CD14-positive monocyte (primary cell): ENCODE measurements around the gene PI4KB. TPM values are rescaled to one million over a fixed set of nuclear protein-coding genes. Genes with fewer than 3 reads are reported as not detected.

Experiments used
- DNase-seq, 3 donors: peaks; one replicate each; pipeline ENCODE4 v3.0.0-alpha.2; 2011 to 2022
- H2AFZ ChIP-seq: 2 replicates; pipeline ENCODE4 v1.6.0; 2012; ENCODE audit warnings: mild to moderate bottlenecking, low read depth, low read length, inconsistent platforms; ENCODE audit not compliant: insufficient read depth, poor library complexity, severe bottlenecking
- H3K27ac ChIP-seq, 2 donors: 1 replicate in 1 of 2; 2 replicates in 1 of 2; pipeline ENCODE4 v1.5.1; 2012 to 2013; ENCODE audit warnings: low read length in 2 of 2, control low read depth in 1 of 2, inconsistent platforms in 1 of 2, low read depth in 1 of 2, mild to moderate bottlenecking in 1 of 2
- H3K27me3 ChIP-seq, 2 donors: one replicate each; pipeline versions ENCODE4 v1.6.0 to v1.6.1; 2011 to 2013; ENCODE audit warnings: low read length in 2 of 2; ENCODE audit not compliant: control insufficient read depth in 2 of 2, insufficient read depth in 2 of 2
- H3K36me3 ChIP-seq, 2 donors: replicated peaks in 1 of 2; 1 replicate in 1 of 2; 2 replicates in 1 of 2; pipeline versions ENCODE4 v1.5.1 to v1.6.1; 2012 to 2013; ENCODE audit warnings: low read length in 2 of 2, control low read depth in 1 of 2, inconsistent platforms in 1 of 2, mild to moderate bottlenecking in 1 of 2; ENCODE audit not compliant: insufficient read depth in 2 of 2, control insufficient read depth in 1 of 2
- H3K4me1 ChIP-seq, 2 donors: 1 replicate in 1 of 2; 2 replicates in 1 of 2; pipeline versions ENCODE4 v1.5.1 to v1.6.1; 2012 to 2013; ENCODE audit warnings: low read length in 2 of 2, control low read depth in 1 of 2, inconsistent platforms in 1 of 2, mild to moderate bottlenecking in 1 of 2, moderate library complexity in 1 of 2; ENCODE audit not compliant: insufficient read depth in 2 of 2, control insufficient read depth in 1 of 2
- H3K4me2 ChIP-seq: replicated peaks from 2 replicates; pipeline ENCODE3; 2012; ENCODE audit warnings: low read length, moderate library complexity, mild to moderate bottlenecking; ENCODE audit not compliant: poor library complexity, severe bottlenecking; ENCODE audit errors: extremely low read depth
- H3K4me3 ChIP-seq, 3 experiments: fragments of 200-600 bp in 1 of 3; sonication (generic) in 1 of 3; replicated peaks in 1 of 3; 1 replicate in 2 of 3; 2 replicates in 1 of 3; pipeline ENCODE4 v1.5.1; 2011 to 2013; ENCODE audit warnings: low read length in 3 of 3, mild to moderate bottlenecking in 3 of 3, control low read depth in 2 of 3, low read depth in 2 of 3, inconsistent platforms in 1 of 3, moderate library complexity in 1 of 3
- H3K79me2 ChIP-seq: 2 replicates; pipeline ENCODE4 v1.6.0; 2012; ENCODE audit warnings: mild to moderate bottlenecking, control low read depth, inconsistent platforms, low read length, moderate library complexity; ENCODE audit not compliant: insufficient read depth
- H3K9ac ChIP-seq: 2 replicates; pipeline ENCODE4 v1.6.0; 2017; ENCODE audit warnings: low read length, mild to moderate bottlenecking; ENCODE audit not compliant: insufficient read depth, poor library complexity, severe bottlenecking
- H3K9me3 ChIP-seq, 2 donors: replicated peaks in 1 of 2; 1 replicate in 1 of 2; 2 replicates in 1 of 2; pipeline versions ENCODE4 v1.5.1 to v1.6.1; 2012 to 2013; ENCODE audit warnings: low read length in 2 of 2, control low read depth in 1 of 2; ENCODE audit not compliant: control insufficient read depth in 1 of 2, insufficient read depth in 1 of 2
- H4K20me1 ChIP-seq: 2 replicates; pipeline ENCODE4 v1.6.0; 2012; ENCODE audit warnings: mild to moderate bottlenecking, low read length, control low read depth, moderate library complexity; ENCODE audit not compliant: insufficient read depth
- H3K27ac Mint-ChIP-seq, 7 donors: one replicate each; pipeline ENCODE4 v1.8.0; 2020; ENCODE audit warnings: mild to moderate bottlenecking in 7 of 7, mixed read lengths in 7 of 7, moderate library complexity in 6 of 7, inconsistent platforms in 2 of 7
- H3K27me3 Mint-ChIP-seq, 3 donors: one replicate each; pipeline ENCODE4 v1.8.0; 2021 to 2022; ENCODE audit warnings: low read depth in 3 of 3, mild to moderate bottlenecking in 3 of 3, mixed read lengths in 3 of 3, moderate library complexity in 3 of 3, inconsistent platforms in 1 of 3
- H3K36me3 Mint-ChIP-seq, 2 donors: one replicate each; pipeline ENCODE4 v1.8.0; 2020; ENCODE audit warnings: mixed read lengths in 2 of 2, inconsistent platforms in 1 of 2, mild to moderate bottlenecking in 1 of 2
- H3K4me1 Mint-ChIP-seq: one replicate; pipeline ENCODE4 v1.8.0; 2020; ENCODE audit warnings: mild to moderate bottlenecking, mixed read lengths
- H3K4me3 Mint-ChIP-seq, 2 donors: one replicate each; pipeline ENCODE4 v1.8.0; 2020; ENCODE audit warnings: mild to moderate bottlenecking in 2 of 2, mixed read lengths in 2 of 2, moderate library complexity in 1 of 2
- H3K9me3 Mint-ChIP-seq, 7 donors: one replicate each; pipeline ENCODE4 v1.8.0; 2020 to 2022; ENCODE audit warnings: mixed read lengths in 7 of 7, mild to moderate bottlenecking in 6 of 7, moderate library complexity in 6 of 7, inconsistent platforms in 2 of 7
- WGBS: methylation state at CpG from one replicate; pipeline ENCODE4 v1.1.5; 2013; ENCODE audit warnings: missing lambda C conversion rate; ENCODE audit not compliant: insufficient coverage; 5-methylcytosine and 5-hydroxymethylcytosine counted together
- intact Hi-C, 2 donors: fragments of 100-400 bp; cut with micrococcal nuclease; formaldehyde crosslinking; loops; one replicate each; pipeline versions ENCODE4 v1.15.0 to v1.15.1; 2023
- polyA plus RNA-seq, 3 donors: library from polyadenylated mRNA; depleted of rRNA in 1 of 3; unstranded in 2 of 3; stranded (reverse) in 1 of 3; fragments of 300-500 nt in 2 of 3; fragments of >200 nt in 1 of 3; fragmentation: Illumina TruSeq in 2 of 3; gene quantifications; 1 replicate in 2 of 3; 2 replicates in 1 of 3; pipeline ENCODE4 v1.2.3, GENCODE V29; 2012 to 2021
- TF ChIP-seq, protein P1 (sequence below): fragments of 200-600 bp; IDR thresholded peaks from one replicate; pipeline ENCODE4 v1.8.0; 2022; ENCODE audit warnings: antibody characterized with exemption, mild to moderate bottlenecking

PI4KB gene
- polyA plus RNA-seq, 3 donors = 37.8 to 148 (median 50.3) TPM

DNA sequence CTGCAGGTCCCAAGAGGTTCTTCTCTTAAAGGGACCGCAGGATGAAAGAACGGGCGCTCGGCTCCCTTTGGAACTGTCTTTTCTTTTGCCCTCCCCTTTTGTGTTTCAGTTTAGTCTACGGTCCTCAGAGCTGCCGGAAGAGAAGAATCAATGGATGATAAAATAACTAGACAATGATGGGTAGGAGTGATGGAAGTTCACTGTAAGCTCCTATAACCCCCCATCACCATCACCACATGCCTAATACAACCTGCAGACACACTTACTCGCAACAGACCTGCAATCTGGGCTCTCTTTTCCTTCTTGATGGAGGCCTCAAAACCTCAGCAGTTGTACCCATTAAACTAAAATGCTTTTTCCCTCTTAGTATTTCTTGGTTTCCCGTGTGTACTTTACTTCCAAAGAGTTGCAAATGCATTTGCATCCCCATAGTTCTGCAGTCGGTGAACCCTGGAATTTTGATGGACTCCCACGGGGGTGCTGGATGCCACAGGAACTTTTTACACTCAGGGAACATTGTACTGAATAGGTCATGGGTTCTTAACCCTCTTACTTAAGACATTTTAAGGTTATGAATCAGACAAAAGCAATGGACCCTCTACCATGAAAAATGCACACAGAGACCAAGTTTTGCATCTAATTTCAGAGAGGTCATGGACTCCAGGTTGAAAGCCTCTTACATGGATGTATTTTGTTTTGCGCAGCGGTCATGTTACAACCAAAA is 20.5 kb upstream of the PI4KB start:
- Mint-ChIP-seq H3K36me3 (peaks cover 30 to 34% of the 10 kb centered on the region in 2 donors), H3K4me3 (peak overlapping the region; percentile 93 to 94), H3K4me1 (peaks cover 23% of the 10 kb centered on the region), H3K9me3 (peaks cover 8 to 22% (median 15%) of the 10 kb centered on the region in 7 donors), H3K27me3 (peaks cover 0 to 2% (median 0%) of the 10 kb centered on the region in 3 donors), H3K27ac (peak overlapping the region; percentile 99 to 100 (median 100))
- no peaks in the 10 kb centered on the region for H3K27me3 ChIP-seq
- H3K79me2 ChIP-seq = peaks cover 18% of the 10 kb centered on the region
- H3K4me3 ChIP-seq = peak overlapping the region; percentile 34 to 80 (median 76)
- WGBS = 4% methylated on average over 4 of the region's 12 CpGs
- TF ChIP-seq, protein P1, sequence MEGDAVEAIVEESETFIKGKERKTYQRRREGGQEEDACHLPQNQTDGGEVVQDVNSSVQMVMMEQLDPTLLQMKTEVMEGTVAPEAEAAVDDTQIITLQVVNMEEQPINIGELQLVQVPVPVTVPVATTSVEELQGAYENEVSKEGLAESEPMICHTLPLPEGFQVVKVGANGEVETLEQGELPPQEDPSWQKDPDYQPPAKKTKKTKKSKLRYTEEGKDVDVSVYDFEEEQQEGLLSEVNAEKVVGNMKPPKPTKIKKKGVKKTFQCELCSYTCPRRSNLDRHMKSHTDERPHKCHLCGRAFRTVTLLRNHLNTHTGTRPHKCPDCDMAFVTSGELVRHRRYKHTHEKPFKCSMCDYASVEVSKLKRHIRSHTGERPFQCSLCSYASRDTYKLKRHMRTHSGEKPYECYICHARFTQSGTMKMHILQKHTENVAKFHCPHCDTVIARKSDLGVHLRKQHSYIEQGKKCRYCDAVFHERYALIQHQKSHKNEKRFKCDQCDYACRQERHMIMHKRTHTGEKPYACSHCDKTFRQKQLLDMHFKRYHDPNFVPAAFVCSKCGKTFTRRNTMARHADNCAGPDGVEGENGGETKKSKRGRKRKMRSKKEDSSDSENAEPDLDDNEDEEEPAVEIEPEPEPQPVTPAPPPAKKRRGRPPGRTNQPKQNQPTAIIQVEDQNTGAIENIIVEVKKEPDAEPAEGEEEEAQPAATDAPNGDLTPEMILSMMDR = no peak
- peak overlapping the region; percentile 74 for H2AFZ ChIP-seq
- intact Hi-C loops = loop anchor here in 1 of 2 donors (5.0 kb wide), 2 partner anchors 50 to 160 kb away; partner anchors contain the start of gene PSMB4
- H4K20me1 ChIP-seq = no peaks in the 10 kb centered on the region
- H3K9ac ChIP-seq = peak overlapping the region; percentile 88
- H3K9me3 ChIP-seq = peaks cover 13 to 20% of the 10 kb centered on the region in 2 donors
- peak in 1 of 3 donors; percentile 43 for DNase-seq
- H3K36me3 ChIP-seq = peaks cover 24 to 32% of the 10 kb centered on the region in 2 donors
- H3K4me1 ChIP-seq = peaks cover 17 to 22% of the 10 kb centered on the region in 2 donors
- peak overlapping the region; percentile 77 for H3K4me2 ChIP-seq
- H3K27ac ChIP-seq = peak overlapping the region; percentile 98

- peak within 1 kb of the TSS; percentile 93 to 94 for H3K4me3 Mint-ChIP-seq
Measured at GRCh38 chr1:151346769-151347522, 19.7 kb upstream of the PI4KB start, which contains the start of gene RFX5. TSS of gene RFX5 (minus strand) at chr1:151347252. CDS start at chr1:151346320, 932 bp downstream.

More at GRCh38 chr1:151346769-151347522, 19.7 kb upstream of the PI4KB start, which contains the start of gene RFX5:
- peak; percentile 98 to 99 (median 98) for DNase-seq
- Histone ChIP-seq H3K27me3 (no peaks in the 10 kb centered on the region), H3K4me3 (peak within 1 kb of the TSS; percentile 76 to 89 (median 80)), H3K9ac (peak within 1 kb of the TSS; percentile 88), H3K79me2 (peaks cover 18% of the 10 kb centered on the region), H3K4me2 (peak within 1 kb of the TSS; percentile 77), H3K9me3 (peaks cover 6 to 13% of the 10 kb centered on the region in 2 donors), H4K20me1 (no peaks in the 10 kb centered on the region), H2AFZ (peak within 1 kb of the TSS; percentile 74), H3K36me3 (peaks cover 30 to 39% of the 10 kb centered on the region in 2 donors), H3K4me1 (peaks cover 17 to 22% of the 10 kb centered on the region in 2 donors), H3K27ac (peak within 1 kb of the TSS; percentile 98)
- Mint-ChIP-seq H3K27me3 (peaks cover 0 to 2% (median 0%) of the 10 kb centered on the region in 3 donors), H3K27ac (peak within 1 kb of the TSS; percentile 99 to 100 (median 100)), H3K4me1 (peaks cover 25% of the 10 kb centered on the region), H3K9me3 (peaks cover 3 to 19% (median 8%) of the 10 kb centered on the region in 7 donors), H3K36me3 (peaks cover 36 to 41% of the 10 kb centered on the region in 2 donors)
- WGBS = under 1% methylated on average over 20 of the region's 38 CpGs
- TF ChIP-seq, protein P1 = no peak
- intact Hi-C loops = loop anchor here in 1 of 2 donors (5.0 kb wide), 2 partner anchors 50 to 160 kb away; partner anchors contain the start of gene PSMB4
